GM23338 (cell line): Measurements from ENCODE around the gene GPR78. TPM values are rescaled to one million over a fixed set of nuclear protein-coding genes. Genes with fewer than 3 reads are reported as not detected.
A peak's percentile ranks its signal among the peaks of the same experiment; 100 is the strongest.

Experiments used
- ATAC-seq: fragments of 200-7000 bp; cut with Tn5 transposase; 3 replicates; pipeline ENCODE4 v1.9.1; 2020
- DNase-seq: peaks from one replicate; pipeline ENCODE4 v3.0.0-alpha.2; 2015; ENCODE audit warnings: low spot score
- H2AFZ ChIP-seq: fragments of 200-600 bp; sonication (generic); 2 replicates; pipeline ENCODE4 v1.8.0; 2016; ENCODE audit warnings: antibody characterized with exemption, mild to moderate bottlenecking, moderate library complexity
- H3F3A ChIP-seq: fragments of 200-600 bp; sonication (generic); replicated peaks from 2 replicates; pipeline ENCODE4 v1.8.0; 2017; ENCODE audit warnings: antibody characterized with exemption, mixed run types, low read depth
- H3K27ac ChIP-seq: fragments of 200-600 bp; sonication (generic); 2 replicates; pipeline ENCODE4 v1.6.1; 2016; ENCODE audit warnings: low read depth
- H3K27me3 ChIP-seq: fragments of 200-600 bp; sonication (generic); 2 replicates; pipeline ENCODE4 v1.8.0; 2016; ENCODE audit warnings: mild to moderate bottlenecking, mixed run types, moderate library complexity; ENCODE audit not compliant: insufficient read depth
- H3K36me3 ChIP-seq: fragments of 200-600 bp; sonication (generic); 2 replicates; pipeline ENCODE4 v1.8.0; 2016; ENCODE audit warnings: mild to moderate bottlenecking; ENCODE audit not compliant: insufficient read depth
- H3K4me1 ChIP-seq: fragments of 200-600 bp; sonication (generic); 2 replicates; pipeline ENCODE4 v1.8.0; 2016; ENCODE audit warnings: mild to moderate bottlenecking, moderate library complexity; ENCODE audit not compliant: insufficient read depth
- H3K4me2 ChIP-seq: fragments of 200-600 bp; sonication (generic); 2 replicates; pipeline ENCODE4 v1.7.1; 2017; ENCODE audit warnings: mixed run types
- H3K4me3 ChIP-seq: fragments of 200-600 bp; sonication (generic); 2 replicates; pipeline ENCODE4 v1.6.1; 2016; ENCODE audit warnings: mixed run types
- H3K79me2 ChIP-seq: fragments of 200-600 bp; sonication (generic); replicated peaks from 2 replicates; pipeline ENCODE4 v1.8.0; 2017; ENCODE audit warnings: mild to moderate bottlenecking; ENCODE audit not compliant: insufficient read depth
- H3K9me2 ChIP-seq: fragments of 200-600 bp; sonication (generic); 2 replicates; pipeline ENCODE4 v1.8.0; 2017; ENCODE audit not compliant: insufficient read depth
- H4K20me1 ChIP-seq: fragments of 200-600 bp; sonication (generic); replicated peaks from 2 replicates; pipeline ENCODE4 v1.8.0; 2017; ENCODE audit warnings: mild to moderate bottlenecking; ENCODE audit not compliant: insufficient read depth
- H3K27ac Mint-ChIP-seq: 2 replicates; pipeline ENCODE4 v1.8.0; 2020; ENCODE audit warnings: inconsistent platforms, mild to moderate bottlenecking, moderate library complexity, mixed read lengths
- H3K27me3 Mint-ChIP-seq: 3 replicates; pipeline ENCODE4 v1.8.0; 2022; ENCODE audit warnings: low read depth, mild to moderate bottlenecking, moderate library complexity, mixed read lengths, inconsistent platforms; ENCODE audit not compliant: insufficient read depth, poor library complexity
- H3K36me3 Mint-ChIP-seq: 3 replicates; pipeline ENCODE4 v1.8.0; 2021; ENCODE audit warnings: low read depth, mild to moderate bottlenecking, inconsistent platforms, moderate library complexity, mixed read lengths
- H3K4me1 Mint-ChIP-seq: 3 replicates; pipeline ENCODE4 v1.8.0; 2020; ENCODE audit warnings: mild to moderate bottlenecking, inconsistent platforms, mixed read lengths
- H3K4me3 Mint-ChIP-seq: 3 replicates; pipeline ENCODE4 v1.8.0; 2021; ENCODE audit warnings: moderate library complexity, mild to moderate bottlenecking, inconsistent platforms, mixed read lengths
- H3K9me3 Mint-ChIP-seq: 3 replicates; pipeline ENCODE4 v1.8.0; 2020; ENCODE audit warnings: moderate library complexity, mild to moderate bottlenecking, inconsistent platforms, mixed read lengths
- CTCF ChIP-seq, 2 experiments: fragments of 200-600 bp in 1 of 2; sonication (generic) in 1 of 2; conservative IDR thresholded peaks; 2 replicates each; pipeline versions ENCODE4 v1.5.1 to v1.6.1; 2016 to 2017; ENCODE audit warnings: antibody characterized with exemption in 2 of 2, low read depth in 2 of 2, mild to moderate bottlenecking in 2 of 2, moderate library complexity in 1 of 2
- ETS1 ChIP-seq: IDR thresholded peaks from 2 replicates; pipeline ENCODE4 v1.6.1; 2016; ENCODE audit warnings: antibody characterized with exemption
- EZH2 ChIP-seq: fragments of 200-600 bp; sonication (generic); IDR thresholded peaks from one replicate; pipeline ENCODE4 v1.8.0; 2017; ENCODE audit warnings: antibody characterized with exemption, mild to moderate bottlenecking, low read depth; ENCODE audit not compliant: unreplicated experiment
- EZH2phosphoT487 ChIP-seq: fragments of 200-600 bp; sonication (generic); IDR thresholded peaks from one replicate; pipeline ENCODE4 v1.8.1; 2018; ENCODE audit warnings: antibody characterized with exemption; ENCODE audit not compliant: unreplicated experiment
- JUNB ChIP-seq: IDR thresholded peaks from one replicate; pipeline ENCODE4 v1.6.1; 2016; ENCODE audit warnings: antibody characterized with exemption; ENCODE audit not compliant: unreplicated experiment
- NANOG ChIP-seq: IDR thresholded peaks from 2 replicates; pipeline ENCODE4 v1.6.1; 2016; ENCODE audit warnings: antibody characterized with exemption, borderline replicate concordance
- POLR2AphosphoS5 ChIP-seq: IDR thresholded peaks from 2 replicates; pipeline ENCODE4 v1.6.1; 2016; ENCODE audit warnings: antibody characterized with exemption, low read depth
- STAT1 ChIP-seq: IDR thresholded peaks from one replicate; pipeline ENCODE4 v1.6.1; 2016; ENCODE audit warnings: antibody characterized with exemption; ENCODE audit not compliant: unreplicated experiment
- ZNF114 ChIP-seq: fragments of 250-450 bp; sonication (Bioruptor Pico); IDR thresholded peaks from 2 replicates; pipeline ENCODE4 v1.5.0; 2020; ENCODE audit warnings: mild to moderate bottlenecking, moderate library complexity
- ZNF331 ChIP-seq: fragments of 250-450 bp; sonication (Bioruptor Pico); IDR thresholded peaks from 2 replicates; pipeline ENCODE4 v1.5.0; 2020; ENCODE audit warnings: low read depth, mild to moderate bottlenecking, moderate library complexity
- ZNF462 ChIP-seq: fragments of 250-450 bp; sonication (Bioruptor Pico); IDR thresholded peaks from 2 replicates; pipeline ENCODE4 v1.5.0; 2020; ENCODE audit warnings: mild to moderate bottlenecking, moderate library complexity
- polyA plus RNA-seq: library from polyadenylated mRNA; unstranded; fragments of >200 nt; fragmentation: Nextera tagmentation; extraction: Ambion mirVana; gene quantifications from 2 replicates; pipeline ENCODE4 v1.2.1, GENCODE V29; 2016
- total RNA-seq: library from RNA; depleted of rRNA; stranded (reverse); fragments of >200 nt; shearing (Covaris generic); gene quantifications from 2 replicates; pipeline ENCODE4 v1.2.3, GENCODE V29; 2014

GPR78 gene
- total and polyA plus RNA-seq, 2 experiments from 2014 or later = 0.82 to 2.7 TPM

- Histone ChIP-seq H3K4me3 (no peak overlapping the region), H4K20me1 (no peaks in the 10 kb centered on the region), H3F3A (no peaks in the 10 kb centered on the region), H3K27me3 (no peaks in the 10 kb centered on the region), H3K9me2 (no peaks in the 10 kb centered on the region), H2AFZ (0 out of 2 replicates have a peak overlapping the region, but pooled peaks have one; percentile 74), H3K4me1 (peaks cover 9% of the 10 kb centered on the region), H3K79me2 (no peaks in the 10 kb centered on the region), H3K4me2 (no peak overlapping the region), H3K36me3 (no peaks in the 10 kb centered on the region), H3K27ac (no peak overlapping the region)
- TF ChIP-seq EZH2phosphoT487 = no peak
- TF ChIP-seq ZNF462 (CRISPR knock-in tag) = no peak
- no peak for TF ChIP-seq EZH2
- no peak for TF ChIP-seq STAT1
- TF ChIP-seq CTCF (conservative IDR thresholded peaks at IDR 0.05; ENCODE audit: low read depth in 2 of 2) = no peak
- no peak for TF ChIP-seq ZNF331 (CRISPR knock-in tag)
- TF ChIP-seq JUNB = no peak
- TF ChIP-seq ETS1 = no peak
- no peak for TF ChIP-seq NANOG
- TF ChIP-seq ZNF114 = no peak
- no peak for TF ChIP-seq POLR2AphosphoS5
- Mint-ChIP-seq H3K27me3 (peaks cover 16% of the 10 kb centered on the region), H3K9me3 (no peaks in the 10 kb centered on the region), H3K27ac (no peak overlapping the region; the same call in 1 of the 2 replicates), H3K4me3 (no peak overlapping the region; the same call in 2 of the 3 replicates), H3K36me3 (no peaks in the 10 kb centered on the region), H3K4me1 (peaks cover 22% of the 10 kb centered on the region)
- DNase-seq (no peak), ATAC-seq (no peak)
These were observed 34.8 kb upstream of the GPR78 start for GRCh38 chr4:8545439-8545765.
